ENCODE results near the gene WFDC12. TPM values are rescaled to one million over a fixed set of nuclear protein-coding genes. Genes with fewer than 3 reads are reported as not detected.
"Not testable (repeated sequence)": the region's sequence is repeated elsewhere in the genome, so short reads cannot be mapped to it uniquely, and the experiment has no call there.

WFDC12 gene
- polyA plus RNA-seq, 4 donors, result 0.07 to 0.09 TPM; not detected in 2

- Histone ChIP-seq H3K9me3 (ENCODE audit: control insufficient read depth in 2 of 2, insufficient read depth in 1 of 2, low read depth in 1 of 2, low read length in 1 of 2) (peaks cover 0 to 10% of the 10 kb centered on the region in 2 donors), H3K27ac (ENCODE audit: low read depth in 1 of 3, low read length in 2 of 3) (no peak overlapping the region), H3K27me3 (ENCODE audit: control insufficient read depth in 3 of 3, insufficient read depth in 3 of 3, low read length in 3 of 3) (peaks cover 0 to 8% (median 5%) of the 10 kb centered on the region in 3 donors), H3K4me3 (ENCODE audit: low read depth in 1 of 3, low read length in 3 of 3) (no peak overlapping the region), H3K36me3 (ENCODE audit: control insufficient read depth in 3 of 3, insufficient read depth in 2 of 3, low read depth in 1 of 3, low read length in 3 of 3) (no peaks in the 10 kb centered on the region), H3K4me1 (ENCODE audit: control insufficient read depth in 3 of 3, insufficient read depth in 2 of 3, low read depth in 1 of 3, low read length in 2 of 3) (peaks cover 0 to 3% (median 2%) of the 10 kb centered on the region in 3 donors)
- FAIRE-seq (no peak), DNase-seq (no peak)
- WGBS, 3 donors, result 70 to 94% (median 78%) methylated on average over 1 of the region's 1 CpG
Observed at GRCh38 chr20:45153752-45154151, 29.5 kb upstream of the WFDC12 start.

- FAIRE-seq, result no peak
- no peak overlapping the region for H3K4me3 ChIP-seq (ENCODE audit: low read depth in 1 of 3, low read length in 3 of 3)
- peaks cover 0 to 9% (median 5%) of the 10 kb centered on the region in 3 donors for H3K27me3 ChIP-seq (ENCODE audit: control insufficient read depth in 3 of 3, insufficient read depth in 3 of 3, low read length in 3 of 3)
- peaks cover 0 to 10% of the 10 kb centered on the region in 2 donors for H3K9me3 ChIP-seq (ENCODE audit: control insufficient read depth in 2 of 2, insufficient read depth in 1 of 2, low read depth in 1 of 2, low read length in 1 of 2)
- no peaks in the 10 kb centered on the region for H3K36me3 ChIP-seq (ENCODE audit: control insufficient read depth in 3 of 3, insufficient read depth in 2 of 3, low read depth in 1 of 3, low read length in 3 of 3)
- whole genome bisulfite sequencing, 3 donors, result 87 to 93% (median 90%) methylated on average over 3 of the region's 3 CpGs
- H3K27ac ChIP-seq (ENCODE audit: low read depth in 1 of 3, low read length in 2 of 3), result no peak overlapping the region
- no peak for DNase-seq
- H3K4me1 ChIP-seq (ENCODE audit: control insufficient read depth in 3 of 3, insufficient read depth in 2 of 3, low read depth in 1 of 3, low read length in 2 of 3), result peaks cover 0 to 3% (median 2%) of the 10 kb centered on the region in 3 donors
Observed at GRCh38 chr20:45153147-45153546, 28.9 kb upstream of the WFDC12 start.

GRCh38 chr20:45152405-45152804 is 28.1 kb upstream of the WFDC12 start:
- Histone ChIP-seq H3K27me3 (ENCODE audit: control insufficient read depth in 3 of 3, insufficient read depth in 3 of 3, low read length in 3 of 3) (peaks cover 0 to 9% (median 5%) of the 10 kb centered on the region in 3 donors), H3K4me1 (ENCODE audit: control insufficient read depth in 3 of 3, insufficient read depth in 2 of 3, low read depth in 1 of 3, low read length in 2 of 3) (peaks cover 0 to under 1% (median 0%) of the 10 kb centered on the region in 3 donors)

GRCh38 chr20:45149062-45149461 is 24.8 kb upstream of the WFDC12 start:
- WGBS, 3 donors, result 88 to 95% (median 88%) methylated on average over 3 of the region's 3 CpGs
- no peak overlapping the region for H3K27ac ChIP-seq (ENCODE audit: low read depth in 1 of 3, low read length in 2 of 3)
- no peaks in the 10 kb centered on the region for H3K9me3 ChIP-seq (ENCODE audit: control insufficient read depth in 2 of 2, insufficient read depth in 1 of 2, low read depth in 1 of 2, low read length in 1 of 2)
- no peaks in the 10 kb centered on the region for H3K36me3 ChIP-seq (ENCODE audit: control insufficient read depth in 3 of 3, insufficient read depth in 2 of 3, low read depth in 1 of 3, low read length in 3 of 3)
- peaks cover 0 to 14% (median 7%) of the 10 kb centered on the region in 3 donors for H3K27me3 ChIP-seq (ENCODE audit: control insufficient read depth in 3 of 3, insufficient read depth in 3 of 3, low read length in 3 of 3)
- FAIRE-seq (no peak), DNase-seq (no peak)
- no peak overlapping the region for H3K4me3 ChIP-seq (ENCODE audit: low read depth in 1 of 3, low read length in 3 of 3)
- H3K4me1 ChIP-seq (ENCODE audit: control insufficient read depth in 3 of 3, insufficient read depth in 2 of 3, low read depth in 1 of 3, low read length in 2 of 3), result no peaks in the 10 kb centered on the region

More at GRCh38 chr20:45152405-45152804, 28.1 kb upstream of the WFDC12 start:
- no peaks in the 10 kb centered on the region for H3K36me3 ChIP-seq (ENCODE audit: control insufficient read depth in 3 of 3, insufficient read depth in 2 of 3, low read depth in 1 of 3, low read length in 3 of 3)
- WGBS, 3 donors, result 67 to 85% (median 77%) methylated on average over 2 of the region's 2 CpGs
- peaks cover 0 to 10% of the 10 kb centered on the region in 2 donors for H3K9me3 ChIP-seq (ENCODE audit: control insufficient read depth in 2 of 2, insufficient read depth in 1 of 2, low read depth in 1 of 2, low read length in 1 of 2)
- FAIRE-seq, result no peak
- H3K4me3 ChIP-seq (ENCODE audit: low read depth in 1 of 3, low read length in 3 of 3), result no peak overlapping the region
- H3K27ac ChIP-seq (ENCODE audit: low read depth in 1 of 3, low read length in 2 of 3), result no peak overlapping the region
- DNase-seq, result no peak

GRCh38 chr20:45140836-45141235 is 16.6 kb upstream of the WFDC12 start:
- DNase-seq, result no peak
- Histone ChIP-seq H3K9me3 (ENCODE audit: control insufficient read depth in 2 of 2, insufficient read depth in 1 of 2, low read depth in 1 of 2, low read length in 1 of 2) (no peaks in the 10 kb centered on the region), H3K4me1 (ENCODE audit: control insufficient read depth in 3 of 3, insufficient read depth in 2 of 3, low read depth in 1 of 3, low read length in 2 of 3) (peaks cover 0 to 15% (median 0%) of the 10 kb centered on the region in 3 donors), H3K27me3 (ENCODE audit: control insufficient read depth in 3 of 3, insufficient read depth in 3 of 3, low read length in 3 of 3) (peaks cover 0 to 9% (median 6%) of the 10 kb centered on the region in 3 donors), H3K36me3 (ENCODE audit: control insufficient read depth in 3 of 3, insufficient read depth in 2 of 3, low read depth in 1 of 3, low read length in 3 of 3) (no peaks in the 10 kb centered on the region), H3K27ac (ENCODE audit: low read depth in 1 of 3, low read length in 2 of 3) (no peak overlapping the region), H3K4me3 (ENCODE audit: low read depth in 1 of 3, low read length in 3 of 3) (no peak overlapping the region)
- no peak for FAIRE-seq
- 74 to 85% (median 76%) methylated on average over 4 of the region's 4 CpGs for WGBS, 3 donors

GRCh38 chr20:45139733-45140375 is 15.6 kb upstream of the WFDC12 start:
- H3K9me3 ChIP-seq (ENCODE audit: control insufficient read depth in 2 of 2, insufficient read depth in 1 of 2, low read depth in 1 of 2, low read length in 1 of 2); FAIRE-seq; DNase-seq; H3K27ac ChIP-seq (ENCODE audit: low read depth in 1 of 3, low read length in 2 of 3); H3K4me3 ChIP-seq (ENCODE audit: low read depth in 1 of 3, low read length in 3 of 3); H3K36me3 ChIP-seq (ENCODE audit: control insufficient read depth in 3 of 3, insufficient read depth in 2 of 3, low read depth in 1 of 3, low read length in 3 of 3): not testable (repeated sequence)
- WGBS, 3 donors, result 94 to 98% (median 95%) methylated on average over 5 of the region's 5 CpGs
- peaks cover 0 to 15% (median 0%) of the 10 kb centered on the region in 3 donors for H3K4me1 ChIP-seq (ENCODE audit: control insufficient read depth in 3 of 3, insufficient read depth in 2 of 3, low read depth in 1 of 3, low read length in 2 of 3)
- H3K27me3 ChIP-seq (ENCODE audit: control insufficient read depth in 3 of 3, insufficient read depth in 3 of 3, low read length in 3 of 3), result peaks cover 0 to 15% (median 6%) of the 10 kb centered on the region in 3 donors

GRCh38 chr20:45138561-45139300 is 14.5 kb upstream of the WFDC12 start:
- peak; percentile 80 to 82 for DNase-seq
- FAIRE-seq, result no peak
- peak overlapping the region; percentile 24 to 73 (median 32) for H3K27ac ChIP-seq (ENCODE audit: low read depth in 1 of 3, low read length in 2 of 3)
- peaks cover 0 to 15% (median 0%) of the 10 kb centered on the region in 3 donors for H3K4me1 ChIP-seq (ENCODE audit: control insufficient read depth in 3 of 3, insufficient read depth in 2 of 3, low read depth in 1 of 3, low read length in 2 of 3)
- no peak overlapping the region for H3K4me3 ChIP-seq (ENCODE audit: low read depth in 1 of 3, low read length in 3 of 3)
- H3K9me3 ChIP-seq (ENCODE audit: control insufficient read depth in 2 of 2, insufficient read depth in 1 of 2, low read depth in 1 of 2, low read length in 1 of 2), result peaks cover 0 to 4% of the 10 kb centered on the region in 2 donors
- WGBS, 3 donors, result 19 to 33% (median 23%) methylated on average over 20 of the region's 20 CpGs
- no peaks in the 10 kb centered on the region for H3K36me3 ChIP-seq (ENCODE audit: control insufficient read depth in 3 of 3, insufficient read depth in 2 of 3, low read depth in 1 of 3, low read length in 3 of 3)
- H3K27me3 ChIP-seq (ENCODE audit: control insufficient read depth in 3 of 3, insufficient read depth in 3 of 3, low read length in 3 of 3), result peaks cover 0 to 15% (median 6%) of the 10 kb centered on the region in 3 donors

GRCh38 chr20:45136911-45137310 is 12.6 kb upstream of the WFDC12 start:
- peaks cover 0 to 11% (median 0%) of the 10 kb centered on the region in 3 donors for H3K27me3 ChIP-seq (ENCODE audit: control insufficient read depth in 3 of 3, insufficient read depth in 3 of 3, low read length in 3 of 3)
- no peaks in the 10 kb centered on the region for H3K36me3 ChIP-seq (ENCODE audit: control insufficient read depth in 3 of 3, insufficient read depth in 2 of 3, low read depth in 1 of 3, low read length in 3 of 3)
- H3K9me3 ChIP-seq (ENCODE audit: control insufficient read depth in 2 of 2, insufficient read depth in 1 of 2, low read depth in 1 of 2, low read length in 1 of 2), result peaks cover 0 to 4% of the 10 kb centered on the region in 2 donors
- WGBS, 3 donors, result 41 to 72% (median 72%) methylated on average over 2 of the region's 2 CpGs
- no peak for DNase-seq
- H3K4me3 ChIP-seq (ENCODE audit: low read depth in 1 of 3, low read length in 3 of 3), result no peak overlapping the region
- FAIRE-seq, result no peak
- no peak overlapping the region for H3K27ac ChIP-seq (ENCODE audit: low read depth in 1 of 3, low read length in 2 of 3)
- peaks cover 0 to 15% (median 0%) of the 10 kb centered on the region in 3 donors for H3K4me1 ChIP-seq (ENCODE audit: control insufficient read depth in 3 of 3, insufficient read depth in 2 of 3, low read depth in 1 of 3, low read length in 2 of 3)
